Activated CD8-positive, alpha-beta memory T cell treated with anti-CD3 and anti-CD28 coated beads, Interleukin-2, amount 10 ng/mL, durations not matched to agents 7 days and 5 days (primary cell): ENCODE measurements around the gene COL25A1. TPM values are rescaled to one million over a fixed set of nuclear protein-coding genes. Genes with fewer than 3 reads are reported as not detected.

ENCODE experiments used
- ATAC-seq: fragments of 150-1000 bp; cut with Tn5 transposase; one replicate; pipeline ENCODE4 v1.10.0; 2021; ENCODE audit warnings: moderate library complexity
- CTCF ChIA-PET: fragments of 350-600 bp; sonication (Branson Sonifier 250); formaldehyde crosslinking; loops from one replicate; lab custom pipeline; 2021; ENCODE audit warnings: antibody characterized with exemption; lab: Charles Lee
- DNase-seq: peaks from one replicate; pipeline ENCODE4 v3.0.0-alpha.2; 2020
- H3K27ac Mint-ChIP-seq: one replicate; pipeline ENCODE4 v1.8.0; 2021; ENCODE audit warnings: mild to moderate bottlenecking, mixed read lengths
- H3K27me3 Mint-ChIP-seq: one replicate; pipeline ENCODE4 v1.8.0; 2021; ENCODE audit warnings: mixed read lengths
- H3K36me3 Mint-ChIP-seq: one replicate; pipeline ENCODE4 v1.8.0; 2021; ENCODE audit warnings: mild to moderate bottlenecking, mixed read lengths
- H3K4me1 Mint-ChIP-seq: one replicate; pipeline ENCODE4 v1.8.0; 2021; ENCODE audit warnings: mixed read lengths
- H3K4me3 Mint-ChIP-seq: one replicate; pipeline ENCODE4 v1.8.0; 2021; ENCODE audit warnings: mild to moderate bottlenecking, moderate library complexity, mixed read lengths
- H3K9me3 Mint-ChIP-seq: one replicate; pipeline ENCODE4 v1.8.0; 2022; ENCODE audit warnings: low read depth, mixed read lengths
- total RNA-seq, 2 experiments: library from RNA; stranded (reverse); gene quantifications; one replicate each; pipeline ENCODE4 v1.2.3, GENCODE V29; 2021

Gene COL25A1
- total RNA-seq: not detected

DNA sequence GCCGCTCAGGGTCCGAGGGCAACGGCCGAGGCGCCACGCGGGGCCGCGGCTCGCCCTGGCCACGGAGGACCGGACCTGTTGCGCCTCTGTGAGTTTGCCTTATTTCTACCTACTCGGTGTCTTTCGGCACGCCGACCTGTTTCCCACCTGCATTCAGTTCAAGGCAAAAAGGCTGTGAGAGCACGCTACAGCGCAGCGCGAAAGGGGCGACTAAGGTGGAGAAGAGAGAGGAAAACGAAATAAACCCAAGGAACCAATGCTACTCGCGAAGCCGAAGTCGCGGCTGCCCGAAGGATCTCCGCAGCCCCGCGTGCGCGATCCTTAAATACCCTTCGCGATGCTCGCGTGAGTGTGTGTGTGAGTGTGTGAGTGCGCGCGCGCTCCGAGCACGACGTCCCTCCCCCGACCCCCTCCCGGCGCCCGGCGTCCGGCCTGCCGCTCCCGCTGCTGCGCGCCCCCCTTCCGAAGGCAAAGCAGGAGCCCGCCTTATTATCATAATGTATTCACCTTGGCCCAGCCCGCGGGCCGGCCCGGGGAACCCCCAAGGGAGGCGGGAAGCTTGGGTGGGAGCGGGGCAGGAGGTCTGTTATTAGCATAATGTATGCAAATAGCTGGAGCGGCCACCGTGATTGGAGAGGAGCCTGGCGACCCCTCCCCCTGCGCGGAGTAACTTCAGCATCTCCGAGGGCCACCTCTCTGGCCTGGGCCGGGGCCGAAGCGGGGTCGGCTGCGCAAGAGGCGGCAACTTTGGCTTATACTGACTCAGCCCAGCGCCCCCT, at the start of gene COL25A1:
COL25A1 (minus strand) TSS at position 298 of the 779 bp plus-strand sequence.
- Mint-ChIP-seq H3K4me3 (peak within 1 kb of the TSS; percentile 59), H3K27me3 (peaks cover 74% of the 10 kb centered on the region), H3K27ac (no peak within 1 kb of the TSS)

DNA sequence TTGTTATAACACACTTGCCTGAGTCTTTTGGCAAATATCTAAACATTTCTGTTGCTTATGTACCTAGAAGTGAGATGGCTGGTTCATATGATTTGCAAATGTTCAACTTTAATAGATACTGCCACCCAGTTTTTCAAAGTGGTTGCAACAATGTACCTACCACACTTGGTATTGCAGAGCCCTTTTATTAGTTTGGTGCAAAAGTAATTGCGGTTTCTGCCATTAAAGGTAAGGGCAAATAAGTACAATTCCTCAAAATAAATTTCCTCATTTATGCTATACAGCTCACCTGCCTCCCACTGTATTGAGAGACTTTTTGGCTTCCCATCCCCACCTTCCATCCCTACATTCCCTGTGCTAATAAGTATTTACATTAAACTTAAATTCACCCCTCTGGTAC, 47.7 kb upstream of the COL25A1 start:
- no peaks in the 10 kb centered on the region for H3K4me1 Mint-ChIP-seq
- no peak for DNase-seq
- peaks cover 2% of the 10 kb centered on the region for H3K9me3 Mint-ChIP-seq
- H3K36me3 Mint-ChIP-seq: no peaks in the 10 kb centered on the region
- H3K27ac Mint-ChIP-seq: no peak overlapping the region
- ATAC-seq: no peak
- CTCF ChIA-PET: no interaction called here
- peaks cover 41% of the 10 kb centered on the region for H3K27me3 Mint-ChIP-seq
- no peak overlapping the region for H3K4me3 Mint-ChIP-seq

More for the DNA sequence above, at the start of gene COL25A1:
- DNase-seq (peak; percentile 43), ATAC-seq (peak; percentile 52)
- peaks cover 2% of the 10 kb centered on the region for H3K36me3 Mint-ChIP-seq
- H3K9me3 Mint-ChIP-seq: no peaks in the 10 kb centered on the region
- CTCF ChIA-PET: no interaction called here
- peaks cover 11% of the 10 kb centered on the region for H3K4me1 Mint-ChIP-seq

DNA sequence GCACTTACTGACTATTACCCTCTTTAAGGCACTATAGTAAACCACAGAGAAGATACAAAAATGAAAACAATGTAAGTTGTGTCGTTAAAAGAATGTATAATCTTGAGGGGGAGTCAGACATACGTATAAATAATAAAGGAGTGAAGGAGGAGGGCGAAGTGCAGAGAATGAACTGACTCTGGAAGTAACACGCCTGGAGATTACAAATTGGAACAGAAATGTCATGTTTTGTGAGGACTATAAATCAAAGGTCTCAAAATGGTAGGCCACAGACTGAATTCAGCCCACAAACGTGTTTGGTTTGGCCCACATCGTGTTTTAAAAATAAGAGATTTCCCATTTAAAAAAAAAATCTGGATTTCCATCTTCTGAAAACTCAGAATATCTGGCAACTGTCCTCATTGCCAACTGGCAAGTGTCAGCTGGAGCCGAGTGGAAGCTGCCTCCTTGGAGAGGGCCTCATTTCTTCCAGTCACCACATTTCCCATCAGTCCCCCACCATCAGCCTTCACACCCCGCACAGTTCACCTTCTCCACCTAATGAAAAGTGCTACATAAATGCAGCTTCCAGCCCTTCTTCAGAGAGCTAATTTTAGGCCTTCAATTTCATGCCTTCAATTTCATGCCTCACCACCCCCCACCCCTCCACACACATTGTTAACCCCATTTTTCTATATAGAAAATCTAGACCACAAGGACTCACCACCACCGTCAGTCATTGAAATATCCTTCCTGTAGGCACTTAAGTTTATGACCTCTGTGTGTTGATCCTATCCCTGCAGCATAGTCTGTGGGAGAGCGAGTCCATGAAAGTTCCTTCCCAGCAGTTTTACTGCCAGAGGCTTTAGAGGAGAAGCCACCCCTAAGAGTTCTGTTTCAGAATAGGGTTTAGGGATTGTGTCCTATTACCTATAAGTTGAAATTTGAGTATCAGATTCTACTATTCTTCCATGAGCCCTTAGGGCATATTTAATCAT, 32.0 kb upstream of the COL25A1 start:
- H3K4me3 Mint-ChIP-seq: no peak overlapping the region

DNA sequence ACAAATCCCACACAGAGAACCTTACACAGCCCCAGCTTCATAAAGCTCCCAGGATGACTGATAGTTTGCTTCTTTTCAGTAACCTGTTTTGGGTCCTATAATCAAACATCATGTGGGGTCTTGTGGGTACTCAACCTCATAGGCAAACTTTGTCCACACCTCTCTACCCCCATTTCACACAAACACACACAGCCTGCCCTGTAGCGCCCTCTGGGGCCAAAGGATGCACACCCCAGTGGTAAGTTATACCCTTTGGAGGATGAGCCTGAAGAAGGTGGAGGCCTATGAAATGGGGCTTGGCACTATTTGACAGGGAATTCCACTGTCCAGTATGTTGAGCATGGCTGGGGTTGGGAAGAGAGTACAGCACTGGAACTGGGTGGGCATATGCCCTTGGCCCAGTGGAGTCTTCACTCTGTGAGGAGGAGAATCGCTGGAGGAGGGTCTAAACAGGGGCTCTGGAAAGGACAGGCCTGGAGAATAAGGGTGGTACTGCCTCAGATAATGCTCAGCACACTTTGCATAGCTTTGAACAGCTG, 30.5 kb upstream of the COL25A1 start:
- no peak for DNase-seq
- H3K4me3 Mint-ChIP-seq: no peak overlapping the region
- H3K4me1 Mint-ChIP-seq: no peaks in the 10 kb centered on the region
- H3K27me3 Mint-ChIP-seq: peaks cover 9% of the 10 kb centered on the region
- no peaks in the 10 kb centered on the region for H3K9me3 Mint-ChIP-seq
- H3K36me3 Mint-ChIP-seq: no peaks in the 10 kb centered on the region
- no peak for ATAC-seq
- H3K27ac Mint-ChIP-seq: no peak overlapping the region
- CTCF ChIA-PET: no interaction called here

More for the DNA sequence above, 32.0 kb upstream of the COL25A1 start:
- no peaks in the 10 kb centered on the region for H3K4me1 Mint-ChIP-seq
- ATAC-seq (no peak), DNase-seq (no peak)
- peaks cover 9% of the 10 kb centered on the region for H3K27me3 Mint-ChIP-seq
- no peaks in the 10 kb centered on the region for H3K36me3 Mint-ChIP-seq
- H3K9me3 Mint-ChIP-seq: no peaks in the 10 kb centered on the region
- CTCF ChIA-PET: no interaction called here
- no peak overlapping the region for H3K27ac Mint-ChIP-seq

DNA sequence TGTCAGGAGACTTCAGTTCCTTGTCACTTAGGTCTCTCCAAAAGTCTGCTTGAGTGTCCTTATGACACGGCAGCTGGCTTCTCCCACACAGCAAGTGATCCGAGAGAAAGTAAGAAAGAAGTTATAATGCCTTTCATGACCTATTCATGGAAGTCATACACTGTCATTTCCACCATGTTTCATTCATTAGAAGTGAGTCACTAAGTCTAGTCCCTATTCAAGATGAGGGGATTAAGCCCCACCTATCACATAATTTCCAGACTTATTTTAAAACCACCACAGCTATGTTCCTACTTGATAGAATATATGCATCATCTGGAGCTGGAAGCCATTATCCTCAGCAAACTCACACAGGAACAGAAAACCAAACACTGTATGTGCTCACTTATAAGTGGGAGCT, 25.2 kb upstream of the COL25A1 start:
- Mint-ChIP-seq H3K4me1 (no peaks in the 10 kb centered on the region), H3K9me3 (peaks cover under 1% of the 10 kb centered on the region), H3K27ac (no peak overlapping the region), H3K4me3 (no peak overlapping the region), H3K27me3 (peaks cover 6% of the 10 kb centered on the region), H3K36me3 (no peaks in the 10 kb centered on the region)
- ATAC-seq: no peak
- CTCF ChIA-PET: no interaction called here
- DNase-seq: no peak

DNA sequence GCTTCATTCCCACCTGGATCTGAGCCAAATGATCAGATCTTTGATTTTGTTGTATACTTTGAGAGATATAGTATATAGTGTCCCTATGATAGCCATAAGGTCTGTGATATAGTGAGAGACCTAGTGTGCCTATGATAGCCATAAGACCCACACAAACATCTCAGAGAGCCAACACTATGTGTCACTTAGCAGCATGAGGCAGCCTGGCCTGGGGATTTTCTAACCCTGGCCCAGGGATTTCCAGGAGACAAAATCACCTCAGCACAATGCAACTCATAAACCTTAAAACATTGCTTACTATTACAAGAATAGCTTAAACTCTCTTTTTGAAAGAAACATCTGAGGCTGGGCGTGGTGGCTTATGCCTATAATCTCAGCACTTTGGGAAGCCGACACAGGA, 23.2 kb upstream of the COL25A1 start:
- H3K27me3 Mint-ChIP-seq: peaks cover 6% of the 10 kb centered on the region
- no peak overlapping the region for H3K4me3 Mint-ChIP-seq
- no peaks in the 10 kb centered on the region for H3K4me1 Mint-ChIP-seq
- CTCF ChIA-PET: no interaction called here
- H3K9me3 Mint-ChIP-seq: peaks cover 5% of the 10 kb centered on the region
- DNase-seq (no peak), ATAC-seq (no peak)
- H3K27ac Mint-ChIP-seq: no peak overlapping the region
- peaks cover 3% of the 10 kb centered on the region for H3K36me3 Mint-ChIP-seq

DNA sequence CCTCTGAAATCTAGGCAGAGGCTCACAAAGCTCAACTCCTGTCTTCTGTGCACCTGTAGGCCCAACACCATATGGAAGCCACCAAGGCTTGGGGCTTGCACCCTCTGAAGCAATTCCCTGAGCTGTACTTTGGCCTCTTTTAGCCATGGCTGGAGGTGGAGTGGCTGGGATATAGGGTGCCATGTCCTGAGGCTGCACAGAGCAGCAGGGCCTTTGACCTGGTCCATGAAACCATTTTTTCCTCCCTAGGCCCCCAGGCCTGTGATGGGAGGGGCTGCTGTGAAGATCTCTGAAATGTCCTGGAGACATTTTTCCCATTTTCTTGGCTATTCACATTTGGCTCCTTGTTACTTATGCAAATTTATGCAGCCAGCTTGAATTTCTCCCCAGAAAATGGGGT, 20.9 kb upstream of the COL25A1 start:
- Mint-ChIP-seq H3K9me3 (peaks cover 8% of the 10 kb centered on the region), H3K27me3 (peaks cover 1% of the 10 kb centered on the region), H3K36me3 (peaks cover 5% of the 10 kb centered on the region), H3K27ac (no peak overlapping the region), H3K4me1 (no peaks in the 10 kb centered on the region), H3K4me3 (no peak overlapping the region)
- DNase-seq (no peak), ATAC-seq (no peak)
- CTCF ChIA-PET: no interaction called here

DNA sequence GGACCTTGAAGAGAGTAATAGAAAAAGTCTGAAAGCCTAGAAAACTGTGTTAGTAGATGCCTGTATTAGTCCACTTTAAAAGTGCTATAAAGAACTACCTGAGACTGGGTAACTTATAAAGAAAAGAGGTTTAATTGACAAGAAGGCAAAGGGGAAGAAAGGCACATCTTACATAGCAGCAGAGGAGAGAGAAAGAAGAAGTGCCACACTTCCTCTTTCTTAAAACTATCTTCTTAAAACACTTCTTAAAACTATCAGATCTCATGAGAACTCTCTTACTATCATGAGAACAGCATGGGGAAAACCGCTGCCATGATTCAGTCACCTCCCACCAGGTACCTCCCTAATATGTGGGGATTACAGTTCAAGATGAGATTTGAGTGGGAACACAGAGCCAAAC, 18.8 kb upstream of the COL25A1 start:
- CTCF ChIA-PET: no interaction called here
- H3K27me3 Mint-ChIP-seq: no peaks in the 10 kb centered on the region
- H3K9me3 Mint-ChIP-seq: peaks cover 8% of the 10 kb centered on the region
- DNase-seq: no peak
- no peak for ATAC-seq
- no peak overlapping the region for H3K4me3 Mint-ChIP-seq
- no peaks in the 10 kb centered on the region for H3K4me1 Mint-ChIP-seq
- no peak overlapping the region for H3K27ac Mint-ChIP-seq
- H3K36me3 Mint-ChIP-seq: peaks cover 5% of the 10 kb centered on the region

DNA sequence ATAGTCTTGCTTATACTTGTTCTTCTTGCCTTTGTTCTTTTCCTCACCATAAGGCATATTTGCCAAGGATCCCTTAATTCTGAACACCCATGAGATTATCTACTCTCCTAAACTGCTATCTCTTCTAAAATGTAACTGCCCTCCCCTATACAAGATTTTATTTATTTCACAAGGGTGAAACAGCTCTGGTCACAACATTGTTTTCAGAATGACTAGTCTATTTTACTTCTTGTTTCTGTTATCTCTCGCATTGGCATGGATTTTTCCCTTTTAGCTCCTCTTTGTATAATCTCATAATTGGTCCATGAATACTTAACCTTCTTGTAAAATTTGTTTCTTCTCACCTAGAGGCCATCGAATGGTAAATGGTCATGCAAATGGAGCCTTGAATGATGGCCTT, 17.2 kb upstream of the COL25A1 start:
- Mint-ChIP-seq H3K36me3 (peaks cover 5% of the 10 kb centered on the region), H3K4me3 (no peak overlapping the region), H3K27ac (no peak overlapping the region), H3K4me1 (no peaks in the 10 kb centered on the region), H3K27me3 (no peaks in the 10 kb centered on the region), H3K9me3 (peaks cover 8% of the 10 kb centered on the region)
- ATAC-seq (no peak), DNase-seq (no peak)
- CTCF ChIA-PET: no interaction called here

DNA sequence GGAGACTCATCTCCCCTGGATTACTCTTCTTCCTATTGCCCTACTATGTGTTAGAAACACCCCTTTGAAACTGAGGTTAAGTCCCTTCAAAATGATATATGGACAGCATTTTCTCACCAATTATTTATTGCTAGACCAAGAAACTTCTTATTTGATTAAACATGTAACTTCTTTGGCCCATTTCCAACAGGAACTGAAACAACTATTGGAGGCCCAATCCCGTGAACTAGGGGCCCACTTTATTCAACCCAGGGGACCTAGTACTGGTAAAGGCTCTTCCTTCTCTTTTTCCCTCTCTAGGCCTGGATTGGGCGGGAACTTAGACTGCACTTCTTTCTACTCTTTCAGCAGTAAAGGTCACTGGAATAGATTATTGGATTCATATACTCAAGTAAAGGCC, 16.7 kb upstream of the COL25A1 start:
- DNase-seq: no peak
- CTCF ChIA-PET: no interaction called here
- no peak overlapping the region for H3K4me3 Mint-ChIP-seq

DNA sequence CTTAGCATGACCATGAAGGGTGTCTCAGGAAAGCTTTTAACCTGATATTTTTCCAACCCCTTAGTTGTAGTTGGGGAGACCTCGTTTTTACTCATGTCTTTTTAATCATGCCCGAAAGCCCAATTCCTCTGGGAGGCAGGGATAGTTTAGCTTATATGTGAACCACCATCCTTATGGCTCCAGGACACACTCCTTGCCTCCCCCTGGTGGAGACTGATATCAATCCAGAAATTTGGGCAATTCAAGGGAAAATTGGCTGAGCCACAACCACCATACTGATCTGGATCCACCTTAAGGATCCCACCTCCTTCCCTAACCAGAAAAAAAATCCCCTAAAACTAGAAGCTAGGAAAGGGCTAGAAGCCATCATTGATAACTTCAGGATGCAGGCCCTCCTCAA, 13.4 kb upstream of the COL25A1 start:
- no peak overlapping the region for H3K27ac Mint-ChIP-seq
- CTCF ChIA-PET: no interaction called here
- H3K36me3 Mint-ChIP-seq: peaks cover 2% of the 10 kb centered on the region
- H3K4me1 Mint-ChIP-seq: no peaks in the 10 kb centered on the region
- H3K9me3 Mint-ChIP-seq: peaks cover 7% of the 10 kb centered on the region
- H3K4me3 Mint-ChIP-seq: no peak overlapping the region
- DNase-seq: no peak
- no peak for ATAC-seq
- peaks cover 8% of the 10 kb centered on the region for H3K27me3 Mint-ChIP-seq

More for the DNA sequence above, 16.7 kb upstream of the COL25A1 start:
- ATAC-seq: no peak
- Mint-ChIP-seq H3K4me1 (no peaks in the 10 kb centered on the region), H3K27me3 (no peaks in the 10 kb centered on the region), H3K36me3 (peaks cover 5% of the 10 kb centered on the region), H3K27ac (no peak overlapping the region), H3K9me3 (peaks cover 8% of the 10 kb centered on the region)

DNA sequence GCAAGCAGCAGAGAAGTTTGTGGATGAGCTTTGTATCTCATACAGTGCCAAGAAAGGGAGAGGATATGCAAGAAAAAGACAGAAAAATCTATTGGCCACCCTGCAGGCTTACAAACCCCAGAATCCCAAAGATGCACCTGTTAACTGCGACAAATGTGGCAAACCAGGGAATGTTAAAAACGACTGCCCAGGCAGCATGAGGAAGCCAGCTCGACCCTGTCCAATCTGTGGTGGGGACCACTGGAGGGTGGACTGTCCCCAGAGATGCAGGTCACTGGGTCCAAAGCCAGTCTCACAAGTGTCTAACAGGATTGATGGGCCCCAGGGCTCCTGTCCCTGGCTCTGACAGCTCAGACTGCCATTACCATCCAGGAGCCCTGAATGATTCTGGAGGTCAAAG, 12.9 kb upstream of the COL25A1 start:
- Mint-ChIP-seq H3K4me1 (no peaks in the 10 kb centered on the region), H3K27ac (no peak overlapping the region), H3K27me3 (peaks cover 13% of the 10 kb centered on the region), H3K4me3 (no peak overlapping the region), H3K9me3 (peaks cover 4% of the 10 kb centered on the region), H3K36me3 (peaks cover 2% of the 10 kb centered on the region)
- no peak for DNase-seq
- ATAC-seq: no peak
- CTCF ChIA-PET: no interaction called here
